H9 (cell line): ENCODE measurements around the gene ALCAM. TPM values are rescaled to one million over a fixed set of nuclear protein-coding genes. Genes with fewer than 3 reads are reported as not detected.

Experiments
- DNase-seq: peaks from one replicate; pipeline ENCODE4 v3.0.0-alpha.2; 2017
- H2AFZ ChIP-seq: one replicate; pipeline ENCODE4 v1.6.1; 2013; ENCODE audit warnings: mild to moderate bottlenecking, low read length, control low read depth, moderate library complexity
- H2AK5ac ChIP-seq: 2 replicates; pipeline ENCODE4 v1.6.1; 2013; ENCODE audit warnings: low read length, control low read depth, mixed read lengths; ENCODE audit not compliant: insufficient read length
- H2BK120ac ChIP-seq: one replicate; pipeline ENCODE4 v1.6.1; 2013; ENCODE audit warnings: low read depth, mild to moderate bottlenecking, low read length, control low read depth, inconsistent platforms; ENCODE audit not compliant: poor library complexity, severe bottlenecking
- H2BK12ac ChIP-seq: 2 replicates; pipeline ENCODE4 v1.6.1; 2013; ENCODE audit warnings: low read length, control low read depth, mixed read lengths, low read depth; ENCODE audit not compliant: insufficient read length
- H2BK15ac ChIP-seq: 2 replicates; pipeline ENCODE4 v1.6.1; 2013; ENCODE audit warnings: low read depth, low read length, control low read depth
- H2BK20ac ChIP-seq: one replicate; pipeline ENCODE4 v1.6.1; 2013; ENCODE audit warnings: low read depth, mild to moderate bottlenecking, low read length, control low read depth, inconsistent platforms; ENCODE audit not compliant: poor library complexity, severe bottlenecking
- H2BK5ac ChIP-seq: 2 replicates; pipeline ENCODE4 v1.6.1; 2013; ENCODE audit warnings: low read length, control low read depth, mixed read lengths; ENCODE audit not compliant: insufficient read length
- H3K14ac ChIP-seq: 2 replicates; pipeline ENCODE4 v1.6.1; 2013; ENCODE audit warnings: low read length, control low read depth; ENCODE audit not compliant: insufficient read depth
- H3K18ac ChIP-seq: 2 replicates; pipeline ENCODE4 v1.6.1; 2013; ENCODE audit warnings: low read depth, mild to moderate bottlenecking, mixed read lengths, low read length, control low read depth; ENCODE audit not compliant: insufficient read length
- H3K23ac ChIP-seq: 2 replicates; pipeline ENCODE4 v1.6.1; 2013; ENCODE audit warnings: low read length, control low read depth, mixed read lengths, low read depth; ENCODE audit not compliant: insufficient read length
- H3K23me2 ChIP-seq: 2 replicates; pipeline ENCODE4 v1.6.1; 2013; ENCODE audit warnings: low read depth, mild to moderate bottlenecking, mixed read lengths, low read length, control low read depth; ENCODE audit not compliant: insufficient read length, poor library complexity, severe bottlenecking
- H3K27ac ChIP-seq: 2 replicates; pipeline ENCODE4 v1.5.1; 2013; ENCODE audit warnings: low read length, control low read depth, mixed read lengths, low read depth; ENCODE audit not compliant: insufficient read length
- H3K27me3 ChIP-seq: 2 replicates; pipeline ENCODE4 v1.6.1; 2013; ENCODE audit warnings: low read length, control low read depth, inconsistent platforms; ENCODE audit not compliant: insufficient read depth
- H3K4ac ChIP-seq: 2 replicates; pipeline ENCODE4 v1.6.1; 2013; ENCODE audit warnings: low read depth, mild to moderate bottlenecking, control low read depth, inconsistent platforms, low read length, moderate library complexity
- H3K4me1 ChIP-seq: 2 replicates; pipeline ENCODE4 v1.6.1; 2013; ENCODE audit warnings: low read length, control low read depth, inconsistent platforms; ENCODE audit not compliant: insufficient read depth
- H3K4me2 ChIP-seq: 2 replicates; pipeline ENCODE4 v1.6.1; 2013; ENCODE audit warnings: low read length, control low read depth, mixed read lengths; ENCODE audit not compliant: insufficient read length, insufficient read depth
- H3K56ac ChIP-seq: 2 replicates; pipeline ENCODE4 v1.6.1; 2013; ENCODE audit warnings: low read depth, mild to moderate bottlenecking, mixed read lengths, low read length, control low read depth; ENCODE audit not compliant: insufficient read length
- H3K79me1 ChIP-seq: 2 replicates; pipeline ENCODE4 v1.6.1; 2013; ENCODE audit warnings: low read depth, mild to moderate bottlenecking, moderate library complexity, low read length, control low read depth, inconsistent platforms; ENCODE audit not compliant: insufficient read depth, poor library complexity, severe bottlenecking
- H3K79me2 ChIP-seq: 2 replicates; pipeline ENCODE4 v1.6.1; 2013; ENCODE audit warnings: low read length, control low read depth, inconsistent platforms; ENCODE audit not compliant: insufficient read depth
- H3K9ac ChIP-seq: 2 replicates; pipeline ENCODE4 v1.6.1; 2013; ENCODE audit warnings: low read length, control low read depth, mixed read lengths; ENCODE audit not compliant: insufficient read length; ENCODE audit errors: extremely low read depth
- H3K9me3 ChIP-seq: one replicate; pipeline ENCODE4 v1.6.1; 2013; ENCODE audit warnings: low read depth, low read length, inconsistent platforms; ENCODE audit not compliant: control insufficient read depth
- H3T11ph ChIP-seq: one replicate; pipeline ENCODE4 v1.6.1; 2013; ENCODE audit warnings: mild to moderate bottlenecking, low read length, control low read depth, inconsistent platforms
- H4K20me1 ChIP-seq: one replicate; pipeline ENCODE4 v1.6.1; 2013; ENCODE audit not compliant: control insufficient read depth, insufficient read length, insufficient read depth
- H4K5ac ChIP-seq: 2 replicates; pipeline ENCODE4 v1.6.1; 2013; ENCODE audit warnings: low read depth, mild to moderate bottlenecking, mixed read lengths, low read length, control low read depth; ENCODE audit not compliant: insufficient read length
- H4K8ac ChIP-seq: replicated peaks from 2 replicates; pipeline ENCODE4 v1.6.1; 2013; ENCODE audit warnings: low read length, control low read depth, mixed read lengths, low read depth; ENCODE audit not compliant: insufficient read length
- H4K91ac ChIP-seq: 2 replicates; pipeline ENCODE4 v1.6.1; 2013; ENCODE audit warnings: low read depth, mild to moderate bottlenecking, moderate library complexity, mixed read lengths, low read length, control low read depth; ENCODE audit not compliant: insufficient read length
- H3K27ac Mint-ChIP-seq, 3 experiments: 2 replicates in 2 of 3; 3 replicates in 1 of 3; pipeline ENCODE4 v1.8.0; 2020 to 2021; ENCODE audit warnings: mixed read lengths in 3 of 3, mild to moderate bottlenecking in 1 of 3, moderate library complexity in 1 of 3
- H3K27me3 Mint-ChIP-seq: 2 replicates; pipeline ENCODE4 v1.8.0; 2021; ENCODE audit warnings: low read depth, mild to moderate bottlenecking, moderate library complexity, mixed read lengths
- H3K36me3 Mint-ChIP-seq, 3 experiments: 2 replicates in 2 of 3; 3 replicates in 1 of 3; pipeline ENCODE4 v1.8.0; 2020 to 2021; ENCODE audit warnings: low read depth in 3 of 3, mixed read lengths in 3 of 3; ENCODE audit not compliant: insufficient read depth in 1 of 3
- H3K4me1 Mint-ChIP-seq, 2 experiments: 2 replicates each; pipeline ENCODE4 v1.8.0; 2020; ENCODE audit warnings: mixed read lengths in 2 of 2
- H3K4me3 Mint-ChIP-seq, 2 experiments: 2 replicates in 1 of 2; 3 replicates in 1 of 2; pipeline ENCODE4 v1.8.0; 2020 to 2021; ENCODE audit warnings: mild to moderate bottlenecking in 2 of 2, mixed read lengths in 2 of 2, moderate library complexity in 1 of 2
- H3K9me3 Mint-ChIP-seq, 2 experiments: 2 replicates in 1 of 2; 3 replicates in 1 of 2; pipeline ENCODE4 v1.8.0; 2020; ENCODE audit warnings: mild to moderate bottlenecking in 2 of 2, mixed read lengths in 2 of 2, moderate library complexity in 1 of 2
- CTCF ChIP-seq: fragments of 200-600 bp; sonication (generic); conservative IDR thresholded peaks from 3 replicates; pipeline ENCODE4 v1.8.0; 2021; ENCODE audit warnings: antibody characterized with exemption, mild to moderate bottlenecking
- WGBS: extraction: QIAGEN DNeasy Blood & Tissue Kit; methylation state at CpG from one replicate; pipeline ENCODE4 v1.1.7; 2013; ENCODE audit warnings: missing lambda C conversion rate, low lambda C conversion rate, mixed read lengths; ENCODE audit not compliant: insufficient read length; ENCODE audit errors: extremely low coverage; 5-methylcytosine and 5-hydroxymethylcytosine counted together
- total RNA-seq: library from RNA; stranded (reverse); gene quantifications from 2 replicates; pipeline ENCODE4 v1.2.1, GENCODE V29; 2021

The ALCAM gene
- total RNA-seq, 1 experiment from 2014 or later, result 43.7 TPM

GRCh38 chr3:105594219-105594618 lies 227.5 kb downstream of the ALCAM start:
- no peak for TF ChIP-seq CTCF
- no CpG with 5 or more reads among the region's 1 CpG for WGBS
- H3K4ac ChIP-seq, result no peak overlapping the region
- Mint-ChIP-seq H3K27ac (no peak overlapping the region), H3K4me3 (no peak overlapping the region), H3K36me3 (0 out of 7 replicates have a peak, but pooled peaks cover 0 to 3% (median 0%) of the 10 kb centered on the region in 3 experiments), H3K27me3 (no peaks in the 10 kb centered on the region), H3K9me3 (peaks cover 0 to 2% of the 10 kb centered on the region in 2 experiments; a peak in 3 of 5 replicates), H3K4me1 (peaks cover 4 to 5% of the 10 kb centered on the region in 2 experiments; a peak in 1 of 4 replicates)
- DNase-seq, result no peak
- H2BK5ac ChIP-seq, result no peak overlapping the region
- no peak overlapping the region for H2BK12ac ChIP-seq
- H4K5ac ChIP-seq, result no peak overlapping the region
- no peak overlapping the region for H3K18ac ChIP-seq
- H4K91ac ChIP-seq, result no peak overlapping the region
- H3K79me2 ChIP-seq, result no peaks in the 10 kb centered on the region
- no peak overlapping the region for H4K8ac ChIP-seq
- H2BK20ac ChIP-seq, result no peak overlapping the region
- H2AFZ ChIP-seq, result no peak overlapping the region
- H3K4me2 ChIP-seq, result no peak overlapping the region
- H3K56ac ChIP-seq, result no peak overlapping the region
- no peak overlapping the region for H3K27ac ChIP-seq
- H3K9me3 ChIP-seq, result no peaks in the 10 kb centered on the region
- no peaks in the 10 kb centered on the region for H4K20me1 ChIP-seq
- no peak overlapping the region for H3K14ac ChIP-seq
- no peaks in the 10 kb centered on the region for H3K27me3 ChIP-seq
- no peak overlapping the region for H2BK120ac ChIP-seq
- no peak overlapping the region for H2AK5ac ChIP-seq
- no peak overlapping the region for H3K9ac ChIP-seq
- no peak overlapping the region for H2BK15ac ChIP-seq
- H3K79me1 ChIP-seq, result no peaks in the 10 kb centered on the region
- no peak overlapping the region for H3K23ac ChIP-seq
- H3T11ph ChIP-seq, result no peak overlapping the region
- H3K4me1 ChIP-seq, result no peaks in the 10 kb centered on the region
- H3K23me2 ChIP-seq, result no peaks in the 10 kb centered on the region
